Measurements from ENCODE around the gene SYT6. TPM values are rescaled to one million over a fixed set of nuclear protein-coding genes. Genes with fewer than 3 reads are reported as not detected.
A peak's percentile ranks its signal among the peaks of the same experiment; 100 is the strongest.

SYT6 gene
- under 1 TPM in 2 of 4 donors, not detected in 2; 0.14 to 0.64 TPM for total RNA-seq

- no peak within 1 kb of the TSS for H3K27ac ChIP-seq
- DNase-seq = no peak
These were observed at the start of gene SYT6 for GRCh38 chr1:114153261-114154145. Gene SYT6 (minus strand): TSS chr1:114153869. CDS start chr1:114153772, 97 bp downstream.

GRCh38 chr1:114201486-114201885 is 47.8 kb upstream of the SYT6 start:
- Histone ChIP-seq H3K36me3 (no peaks in the 10 kb centered on the region), H3K4me1 (no peaks in the 10 kb centered on the region), H3K27ac (no peak overlapping the region), H3K9me3 (no peaks in the 10 kb centered on the region), H3K4me3 (no peak overlapping the region), H3K27me3 (peaks cover 5% of the 10 kb centered on the region)
- TF ChIP-seq CTCF (IDR thresholded peaks at IDR 0.05) (no peak), POLR2AphosphoS5 (IDR thresholded peaks at IDR 0.05) (no peak), EP300 (IDR thresholded peaks at IDR 0.05; ENCODE audit: low read depth) (no peak)
- intact Hi-C loops (cut with DNase I; ENCODE audit: low total_unique reads) (no loop called here), in situ Hi-C loops (cut with MboI; ENCODE audit: low pct_ligation_motif_present in 1 of 4, low pct_unique_long_range_greater_than_20kb in 1 of 4, low sequenced_read_pairs in 3 of 4) (no loop called here)
- DNase-seq = no peak
- WGBS, 2 donors (ENCODE audit: low coverage in 1 of 2) = 66 to 75% methylated on average over 3 of the region's 3 CpGs

More at GRCh38 chr1:114153261-114154145, at the start of gene SYT6:
- Histone ChIP-seq H3K9me3 (no peaks in the 10 kb centered on the region), H3K27me3 (peaks cover 92% of the 10 kb centered on the region), H3K36me3 (no peaks in the 10 kb centered on the region), H3K4me3 (peak within 1 kb of the TSS; percentile 9 to 50 (median 22)), H3K4me1 (peaks cover 15 to 31% (median 21%) of the 10 kb centered on the region in 4 donors)
- WGBS, 2 donors (ENCODE audit: low coverage in 1 of 2) = 9% methylated on average over 43 of the region's 70 CpGs; no CpG with 5 or more reads in 1 of the 2 donors
- intact Hi-C loops (cut with DNase I; ENCODE audit: low total_unique reads) = no loop called here
- in situ Hi-C loops (cut with MboI; ENCODE audit: low pct_ligation_motif_present in 1 of 4, low pct_unique_long_range_greater_than_20kb in 1 of 4, low sequenced_read_pairs in 3 of 4) = no loop called here
- TF ChIP-seq CTCF (IDR thresholded peaks at IDR 0.05) = no peak

GRCh38 chr1:114199017-114199594 is 45.4 kb upstream of the SYT6 start:
- Histone ChIP-seq H3K4me1 (no peaks in the 10 kb centered on the region), H3K9me3 (no peaks in the 10 kb centered on the region), H3K27me3 (peaks cover 20% of the 10 kb centered on the region), H3K36me3 (no peaks in the 10 kb centered on the region), H3K27ac (no peak overlapping the region), H3K4me3 (no peak overlapping the region)
- intact Hi-C loops (cut with DNase I; ENCODE audit: low total_unique reads) = loop anchor here (5.0 kb wide), 1 partner anchor 1292 kb away; no protein-coding TSS in a partner anchor
- in situ Hi-C loops (cut with MboI; ENCODE audit: low pct_ligation_motif_present in 1 of 4, low pct_unique_long_range_greater_than_20kb in 1 of 4, low sequenced_read_pairs in 3 of 4) = no loop called here
- WGBS, 2 donors (ENCODE audit: low coverage in 1 of 2) = 70 to 83% methylated on average over 2 to 3 of the region's 3 CpGs
- no peak for DNase-seq
- TF ChIP-seq EP300 (IDR thresholded peaks at IDR 0.05; ENCODE audit: low read depth) (no peak), CTCF (IDR thresholded peaks at IDR 0.05) (no peak), POLR2A (IDR thresholded peaks at IDR 0.05) (no peak), POLR2AphosphoS5 (IDR thresholded peaks at IDR 0.05) (no peak)

GRCh38 chr1:114196992-114197907 is 43.6 kb upstream of the SYT6 start:
- WGBS, 2 donors (ENCODE audit: low coverage in 1 of 2) = 53 to 75% methylated on average over 3 of the region's 3 CpGs
- no peaks in the 10 kb centered on the region for H3K9me3 ChIP-seq
- in situ Hi-C loops (cut with MboI; ENCODE audit: low pct_ligation_motif_present in 1 of 4, low pct_unique_long_range_greater_than_20kb in 1 of 4, low sequenced_read_pairs in 3 of 4) = no loop called here
- H3K36me3 ChIP-seq = no peaks in the 10 kb centered on the region
- peaks cover 17% of the 10 kb centered on the region for H3K27me3 ChIP-seq
- no peak for TF ChIP-seq POLR2A (IDR thresholded peaks at IDR 0.05)
- DNase-seq = no peak
- no peak overlapping the region for H3K27ac ChIP-seq
- no peaks in the 10 kb centered on the region for H3K4me1 ChIP-seq
- intact Hi-C loops (cut with DNase I; ENCODE audit: low total_unique reads) = loop anchor here (5.0 kb wide), 1 partner anchor 1290 kb away; no protein-coding TSS in a partner anchor
- no peak overlapping the region for H3K4me3 ChIP-seq
